ENCODE measurements around the gene CAV2.

Gene CAV2

DNA sequence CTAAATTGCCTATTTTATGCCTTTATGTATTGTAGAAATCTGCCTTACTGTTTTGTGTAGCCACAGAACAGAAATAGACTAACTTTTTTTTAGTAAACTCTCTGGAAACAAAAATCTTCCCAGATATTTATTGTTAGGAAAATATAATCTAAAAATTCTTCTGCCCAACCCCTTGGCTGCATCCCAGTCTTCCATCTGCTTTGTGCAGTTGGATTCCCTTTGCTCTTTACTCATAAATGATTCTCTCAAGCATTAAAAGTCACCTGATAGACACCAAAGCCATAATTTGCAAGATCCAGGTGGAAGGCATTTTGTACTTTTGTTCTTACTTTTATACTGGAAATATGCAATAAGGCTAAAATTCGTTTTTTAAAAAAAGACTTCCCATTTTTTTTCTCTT lies 6.1 kb upstream of the CAV2 start:
- TF ChIP-seq CREB1 (IDR thresholded peaks at IDR 0.05; ENCODE audit: low read depth) (no peak), TAF1 (IDR thresholded peaks at IDR 0.05; ENCODE audit: low read depth) (no peak)

DNA sequence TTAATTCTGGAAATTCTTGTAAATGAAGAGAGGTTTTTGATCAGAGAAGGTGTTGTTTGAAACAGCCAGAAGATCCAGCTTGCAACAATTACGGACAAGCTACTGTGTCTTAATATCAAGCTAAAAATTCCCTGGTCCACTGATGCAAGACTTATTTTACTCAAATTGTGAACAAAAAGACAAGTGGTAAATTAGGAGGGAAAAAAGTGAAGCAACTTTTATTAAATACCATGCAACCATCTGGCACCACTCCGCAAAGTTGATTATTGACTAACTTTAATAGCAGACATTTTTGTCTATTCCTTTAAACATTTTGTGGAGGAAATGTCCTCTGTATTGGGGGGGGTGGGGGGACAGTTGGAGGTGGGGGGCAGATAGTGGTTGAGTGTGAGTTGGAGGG lies 5.1 kb upstream of the CAV2 start:
- TF ChIP-seq TCF12 (IDR thresholded peaks at IDR 0.05; ENCODE audit: low read depth): no peak
- no peak for TF ChIP-seq YY1 (IDR thresholded peaks at IDR 0.05; ENCODE audit: low read depth)
- TF ChIP-seq ZBTB7A (IDR thresholded peaks at IDR 0.05; ENCODE audit: low read depth): no peak
- TF ChIP-seq, protein P1, sequence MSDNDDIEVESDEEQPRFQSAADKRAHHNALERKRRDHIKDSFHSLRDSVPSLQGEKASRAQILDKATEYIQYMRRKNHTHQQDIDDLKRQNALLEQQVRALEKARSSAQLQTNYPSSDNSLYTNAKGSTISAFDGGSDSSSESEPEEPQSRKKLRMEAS (IDR thresholded peaks at IDR 0.05): no peak

DNA sequence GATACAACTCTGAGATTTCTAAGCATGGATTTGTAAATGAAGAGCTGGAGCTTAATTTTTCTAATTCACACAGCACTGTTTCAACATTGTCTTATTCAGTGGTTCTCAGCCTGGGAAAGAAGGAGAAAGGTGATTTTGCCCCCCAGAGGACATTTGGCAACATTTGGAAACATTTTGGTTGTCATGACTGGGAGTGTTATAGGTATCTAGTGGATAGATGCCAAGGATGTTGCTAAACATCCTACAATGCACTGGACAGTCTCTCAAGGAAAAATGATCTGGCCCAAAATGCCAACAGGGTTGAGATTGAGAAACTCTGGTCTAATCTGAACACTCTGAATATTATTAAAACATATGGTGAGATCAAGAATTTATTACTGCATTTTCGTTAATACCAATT lies 3.8 kb upstream of the CAV2 start:
- TF ChIP-seq YY1 (IDR thresholded peaks at IDR 0.05; ENCODE audit: low read depth): no peak
- no peak for TF ChIP-seq TAF1 (IDR thresholded peaks at IDR 0.05; ENCODE audit: low read depth)
- TF ChIP-seq RAD21 (IDR thresholded peaks at IDR 0.05; ENCODE audit: low read depth): no peak
- TF ChIP-seq, protein P1 (IDR thresholded peaks at IDR 0.05): no peak
- no peak for TF ChIP-seq EGR1 (IDR thresholded peaks at IDR 0.05)
- no peak for TF ChIP-seq FOXM1 (IDR thresholded peaks at IDR 0.05; ENCODE audit: borderline replicate concordance, low read depth)
- TF ChIP-seq CREB1 (IDR thresholded peaks at IDR 0.05; ENCODE audit: low read depth): no peak
- TF ChIP-seq EP300 (IDR thresholded peaks at IDR 0.05; ENCODE audit: borderline replicate concordance): no peak
- TF ChIP-seq, protein P2, sequence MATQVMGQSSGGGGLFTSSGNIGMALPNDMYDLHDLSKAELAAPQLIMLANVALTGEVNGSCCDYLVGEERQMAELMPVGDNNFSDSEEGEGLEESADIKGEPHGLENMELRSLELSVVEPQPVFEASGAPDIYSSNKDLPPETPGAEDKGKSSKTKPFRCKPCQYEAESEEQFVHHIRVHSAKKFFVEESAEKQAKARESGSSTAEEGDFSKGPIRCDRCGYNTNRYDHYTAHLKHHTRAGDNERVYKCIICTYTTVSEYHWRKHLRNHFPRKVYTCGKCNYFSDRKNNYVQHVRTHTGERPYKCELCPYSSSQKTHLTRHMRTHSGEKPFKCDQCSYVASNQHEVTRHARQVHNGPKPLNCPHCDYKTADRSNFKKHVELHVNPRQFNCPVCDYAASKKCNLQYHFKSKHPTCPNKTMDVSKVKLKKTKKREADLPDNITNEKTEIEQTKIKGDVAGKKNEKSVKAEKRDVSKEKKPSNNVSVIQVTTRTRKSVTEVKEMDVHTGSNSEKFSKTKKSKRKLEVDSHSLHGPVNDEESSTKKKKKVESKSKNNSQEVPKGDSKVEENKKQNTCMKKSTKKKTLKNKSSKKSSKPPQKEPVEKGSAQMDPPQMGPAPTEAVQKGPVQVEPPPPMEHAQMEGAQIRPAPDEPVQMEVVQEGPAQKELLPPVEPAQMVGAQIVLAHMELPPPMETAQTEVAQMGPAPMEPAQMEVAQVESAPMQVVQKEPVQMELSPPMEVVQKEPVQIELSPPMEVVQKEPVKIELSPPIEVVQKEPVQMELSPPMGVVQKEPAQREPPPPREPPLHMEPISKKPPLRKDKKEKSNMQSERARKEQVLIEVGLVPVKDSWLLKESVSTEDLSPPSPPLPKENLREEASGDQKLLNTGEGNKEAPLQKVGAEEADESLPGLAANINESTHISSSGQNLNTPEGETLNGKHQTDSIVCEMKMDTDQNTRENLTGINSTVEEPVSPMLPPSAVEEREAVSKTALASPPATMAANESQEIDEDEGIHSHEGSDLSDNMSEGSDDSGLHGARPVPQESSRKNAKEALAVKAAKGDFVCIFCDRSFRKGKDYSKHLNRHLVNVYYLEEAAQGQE (IDR thresholded peaks at IDR 0.05; ENCODE audit: low read depth): no peak
- no peak for TF ChIP-seq NFIC (IDR thresholded peaks at IDR 0.05)
- TF ChIP-seq TEAD4 (IDR thresholded peaks at IDR 0.05): no peak
- no peak for TF ChIP-seq ZBTB7A (IDR thresholded peaks at IDR 0.05; ENCODE audit: low read depth)
- TF ChIP-seq, protein P3, sequence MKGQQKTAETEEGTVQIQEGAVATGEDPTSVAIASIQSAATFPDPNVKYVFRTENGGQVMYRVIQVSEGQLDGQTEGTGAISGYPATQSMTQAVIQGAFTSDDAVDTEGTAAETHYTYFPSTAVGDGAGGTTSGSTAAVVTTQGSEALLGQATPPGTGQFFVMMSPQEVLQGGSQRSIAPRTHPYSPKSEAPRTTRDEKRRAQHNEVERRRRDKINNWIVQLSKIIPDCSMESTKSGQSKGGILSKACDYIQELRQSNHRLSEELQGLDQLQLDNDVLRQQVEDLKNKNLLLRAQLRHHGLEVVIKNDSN (IDR thresholded peaks at IDR 0.05): no peak
- TF ChIP-seq CEBPB (IDR thresholded peaks at IDR 0.05): no peak
- no peak for TF ChIP-seq TCF12 (IDR thresholded peaks at IDR 0.05; ENCODE audit: low read depth)

DNA sequence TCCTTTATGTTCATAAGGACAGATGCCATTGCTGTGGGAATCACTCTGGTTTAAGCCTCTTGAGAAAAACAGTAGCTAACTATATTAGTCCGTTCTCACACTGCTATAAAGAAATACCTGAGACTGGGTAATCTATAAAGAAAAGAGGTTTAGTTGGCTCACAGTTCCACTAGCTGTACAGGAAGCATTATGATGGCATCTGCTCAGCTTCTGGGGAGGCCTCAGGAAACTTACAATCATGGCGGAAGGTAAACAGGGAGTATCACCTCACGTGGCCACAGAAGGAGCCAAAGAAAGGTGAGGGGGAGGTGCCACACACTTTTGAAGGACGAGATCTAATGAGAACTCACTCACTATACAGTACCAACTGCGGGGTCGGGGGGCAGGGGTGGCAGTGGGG lies 2.9 kb upstream of the CAV2 start:
- TF ChIP-seq TEAD4 (IDR thresholded peaks at IDR 0.05) (no peak), EP300 (IDR thresholded peaks at IDR 0.05; ENCODE audit: borderline replicate concordance) (no peak), YY1 (IDR thresholded peaks at IDR 0.05; ENCODE audit: low read depth) (no peak)

DNA sequence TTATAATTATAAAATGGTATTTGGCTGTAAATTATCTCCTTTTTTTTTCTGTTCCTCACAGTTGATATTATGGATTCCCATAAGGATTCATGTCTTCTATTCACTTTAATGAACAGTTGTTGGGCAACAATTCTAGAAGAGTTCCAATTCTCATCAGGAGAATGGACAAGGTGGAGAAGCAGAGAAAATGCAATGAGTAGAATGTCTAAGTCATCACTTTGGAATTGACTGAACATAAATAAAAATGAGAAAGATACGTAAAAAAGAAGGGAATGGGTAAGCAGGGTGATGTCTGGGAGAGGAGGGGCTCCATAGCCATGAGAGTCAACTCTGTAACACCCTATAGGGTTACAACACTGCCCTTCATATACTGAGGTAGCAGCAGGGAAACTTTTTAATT lies 1.8 kb upstream of the CAV2 start:
- TF ChIP-seq TEAD4 (IDR thresholded peaks at IDR 0.05) (no peak), TAF1 (IDR thresholded peaks at IDR 0.05; ENCODE audit: low read depth) (no peak), ZBTB7A (IDR thresholded peaks at IDR 0.05; ENCODE audit: low read depth) (no peak), TCF12 (IDR thresholded peaks at IDR 0.05; ENCODE audit: low read depth) (no peak), EP300 (IDR thresholded peaks at IDR 0.05; ENCODE audit: borderline replicate concordance) (no peak), RAD21 (IDR thresholded peaks at IDR 0.05; ENCODE audit: low read depth) (no peak), EGR1 (IDR thresholded peaks at IDR 0.05) (no peak), NFIC (IDR thresholded peaks at IDR 0.05) (no peak), CREB1 (IDR thresholded peaks at IDR 0.05; ENCODE audit: low read depth) (no peak), YY1 (IDR thresholded peaks at IDR 0.05; ENCODE audit: low read depth) (no peak), FOXM1 (IDR thresholded peaks at IDR 0.05; ENCODE audit: borderline replicate concordance, low read depth) (no peak), CEBPB (IDR thresholded peaks at IDR 0.05) (no peak)
- TF ChIP-seq, protein P1 (IDR thresholded peaks at IDR 0.05): no peak
- TF ChIP-seq, protein P2 (IDR thresholded peaks at IDR 0.05; ENCODE audit: low read depth): no peak
- TF ChIP-seq, protein P3 (IDR thresholded peaks at IDR 0.05): no peak

DNA sequence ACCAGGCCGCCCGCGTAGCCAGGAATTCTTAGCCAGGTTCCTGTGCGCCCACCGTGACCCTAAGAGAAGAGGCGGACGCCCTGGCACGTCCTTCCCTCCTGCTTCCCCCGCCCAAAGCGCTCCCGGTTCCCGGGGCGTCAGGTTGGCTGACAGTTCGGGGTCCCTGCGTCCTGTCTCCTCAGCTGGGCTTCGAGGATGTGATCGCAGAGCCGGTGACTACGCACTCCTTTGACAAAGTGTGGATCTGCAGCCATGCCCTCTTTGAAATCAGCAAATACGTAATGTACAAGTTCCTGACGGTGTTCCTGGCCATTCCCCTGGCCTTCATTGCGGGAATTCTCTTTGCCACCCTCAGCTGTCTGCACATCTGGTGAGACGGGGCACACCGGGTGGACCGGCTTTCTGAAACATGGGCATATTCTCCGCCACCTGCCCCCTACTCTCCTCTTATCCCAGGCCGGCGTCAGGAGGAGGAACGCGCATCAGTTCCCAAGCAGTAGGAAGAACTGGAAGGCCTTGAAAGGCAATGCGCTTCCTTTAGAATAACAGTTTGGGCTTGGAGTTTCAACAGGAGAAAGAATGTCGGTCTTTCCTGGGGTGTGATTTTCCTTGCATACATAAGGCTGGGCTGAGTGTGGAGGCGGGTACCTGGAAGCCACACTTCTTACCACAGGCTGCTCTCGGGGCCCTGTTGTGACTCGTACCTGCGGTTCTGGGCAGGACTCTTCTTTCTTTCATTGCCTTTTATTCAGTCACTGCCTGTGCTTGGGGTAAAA lies 728 bp downstream of the CAV2 start:
- TF ChIP-seq EGR1 (IDR thresholded peaks at IDR 0.05): no peak
- TF ChIP-seq TEAD4 (IDR thresholded peaks at IDR 0.05): no peak
- no peak for TF ChIP-seq CREB1 (IDR thresholded peaks at IDR 0.05; ENCODE audit: low read depth)
- TF ChIP-seq, protein P1 (IDR thresholded peaks at IDR 0.05): peak; percentile 23; the same call in 1 of the 2 replicates
- no peak for TF ChIP-seq RAD21 (IDR thresholded peaks at IDR 0.05; ENCODE audit: low read depth)
- TF ChIP-seq, protein P3 (IDR thresholded peaks at IDR 0.05): no peak
- TF ChIP-seq, protein P2 (IDR thresholded peaks at IDR 0.05; ENCODE audit: low read depth): no peak
- TF ChIP-seq ZBTB7A (IDR thresholded peaks at IDR 0.05; ENCODE audit: low read depth): peak; percentile 3
- no peak for TF ChIP-seq NFIC (IDR thresholded peaks at IDR 0.05)
- TF ChIP-seq EP300 (IDR thresholded peaks at IDR 0.05; ENCODE audit: borderline replicate concordance): no peak

Data from Ishikawa (cell line).